SK-N-SH treated with all-trans-retinoic acid at 6 μM for 48 hours (cell line): ENCODE measurements around the gene CLCF1.

ENCODE experiments used
- ARNTL ChIP-seq: fragments of 450-650 bp; formaldehyde crosslinking; IDR thresholded peaks from 2 replicates; pipeline ENCODE4 v1.5.0; 2020; ENCODE audit warnings: low read depth, mild to moderate bottlenecking, moderate library complexity, borderline replicate concordance
- CSDC2 ChIP-seq: fragments of 250-450 bp; sonication (Bioruptor Pico); IDR thresholded peaks from 2 replicates; pipeline ENCODE4 v1.5.0; 2020; ENCODE audit warnings: mild to moderate bottlenecking, moderate library complexity
- CSRNP3 ChIP-seq: fragments of 250-450 bp; sonication (Bioruptor Pico); IDR thresholded peaks from 2 replicates; pipeline ENCODE4 v1.5.1; 2021; ENCODE audit warnings: mild to moderate bottlenecking, moderate library complexity
- ESRRG ChIP-seq: fragments of 250-450 bp; sonication (Bioruptor Pico); IDR thresholded peaks from 2 replicates; pipeline ENCODE4 v1.6.1; 2021; ENCODE audit warnings: mild to moderate bottlenecking
- ISL1 ChIP-seq: fragments of 250-450 bp; sonication (Bioruptor Pico); IDR thresholded peaks from 2 replicates; pipeline ENCODE4 v2.1.2; 2022; ENCODE audit warnings: mild to moderate bottlenecking, moderate library complexity
- PATZ1 ChIP-seq: fragments of 250-450 bp; sonication (Bioruptor Pico); IDR thresholded peaks from 2 replicates; pipeline ENCODE4 v1.8.0; 2020; ENCODE audit warnings: mild to moderate bottlenecking, moderate library complexity, borderline replicate concordance
- PPARA ChIP-seq: fragments of 250-450 bp; sonication (Bioruptor Pico); IDR thresholded peaks from 2 replicates; pipeline ENCODE4 v1.5.0; 2020; ENCODE audit warnings: mild to moderate bottlenecking, borderline replicate concordance
- RARB ChIP-seq: fragments of 250-450 bp; sonication (Bioruptor Pico); IDR thresholded peaks from 2 replicates; pipeline ENCODE4 v1.8.0; 2021; ENCODE audit warnings: mild to moderate bottlenecking, moderate library complexity
- ZFP3 ChIP-seq: fragments of 250-450 bp; sonication (Bioruptor Pico); IDR thresholded peaks from 2 replicates; pipeline ENCODE4 v1.5.0; 2020; ENCODE audit warnings: mild to moderate bottlenecking, moderate library complexity
- ZFP30 ChIP-seq: fragments of 450-650 bp; formaldehyde crosslinking; IDR thresholded peaks from 2 replicates; pipeline ENCODE4 v1.5.0; 2022; ENCODE audit warnings: mild to moderate bottlenecking, moderate library complexity
- ZNF70 ChIP-seq: fragments of 450-650 bp; formaldehyde crosslinking; IDR thresholded peaks from 2 replicates; pipeline ENCODE4 v1.5.0; 2020; ENCODE audit warnings: mild to moderate bottlenecking, moderate library complexity
- ZNF8 ChIP-seq: fragments of 450-650 bp; formaldehyde crosslinking; IDR thresholded peaks from 2 replicates; pipeline ENCODE4 v1.5.0; 2020; ENCODE audit warnings: mild to moderate bottlenecking, moderate library complexity

- TF ChIP-seq CSDC2 (CRISPR knock-in tag) (no peak), PATZ1 (CRISPR knock-in tag) (no peak), ARNTL (CRISPR knock-in tag) (no peak), CSRNP3 (CRISPR knock-in tag) (no peak), ISL1 (no peak), ZFP30 (CRISPR knock-in tag) (no peak), PPARA (CRISPR knock-in tag) (no peak), ZNF8 (CRISPR knock-in tag) (no peak), RARB (no peak), ZFP3 (CRISPR knock-in tag) (no peak), ZNF70 (CRISPR knock-in tag) (no peak), ESRRG (CRISPR knock-in tag) (no peak)
These were observed 20.0 kb upstream of the CLCF1 start for GRCh38 chr11:67393437-67393836.
